NT2/D1 (cell line): ENCODE results near the gene AKT3.
A peak's percentile ranks its signal among the peaks of the same experiment; 100 is the strongest.
"Not testable (repeated sequence)": the region's sequence is repeated elsewhere in the genome, so short reads cannot be mapped to it uniquely, and the experiment has no call there.

Experiments used
- DNase-seq: peaks from one replicate; pipeline ENCODE4 v3.0.0-alpha.2; 2011; ENCODE audit warnings: low read depth, low spot score
- H3K27me3 ChIP-seq: 2 replicates; pipeline ENCODE4 v1.6.0; 2011; ENCODE audit warnings: mild to moderate bottlenecking; ENCODE audit not compliant: insufficient read length, insufficient read depth
- H3K36me3 ChIP-seq: 2 replicates; pipeline ENCODE4 v1.6.1; 2011; ENCODE audit warnings: mild to moderate bottlenecking, low read length, mixed read lengths; ENCODE audit not compliant: insufficient read depth, insufficient read length
- H3K4me1 ChIP-seq: 2 replicates; pipeline ENCODE4 v1.5.1; 2011; ENCODE audit not compliant: insufficient read depth, insufficient read length
- H3K4me3 ChIP-seq: 2 replicates; pipeline ENCODE4 v1.5.1; 2011; ENCODE audit warnings: low read depth; ENCODE audit not compliant: insufficient read length
- H3K9ac ChIP-seq: 2 replicates; pipeline ENCODE4 v1.6.0; 2011; ENCODE audit warnings: low read depth; ENCODE audit not compliant: insufficient read length
- H3K9me3 ChIP-seq: 2 replicates; pipeline ENCODE4 v1.5.1; 2011; ENCODE audit warnings: mild to moderate bottlenecking, low read length; ENCODE audit not compliant: insufficient read depth
- SUZ12 ChIP-seq: IDR thresholded peaks from 2 replicates; pipeline ENCODE4 v1.6.1; 2011; ENCODE audit not compliant: insufficient read length, insufficient read depth; ENCODE audit errors: extremely low read depth
- YY1 ChIP-seq: IDR thresholded peaks from 2 replicates; pipeline ENCODE4 v1.6.1; 2011; ENCODE audit not compliant: insufficient read length, insufficient read depth
- ZNF274 ChIP-seq: IDR thresholded peaks from 2 replicates; pipeline ENCODE4 v1.6.1; 2011; ENCODE audit warnings: mild to moderate bottlenecking, low read depth, low read length

AKT3 gene

DNA sequence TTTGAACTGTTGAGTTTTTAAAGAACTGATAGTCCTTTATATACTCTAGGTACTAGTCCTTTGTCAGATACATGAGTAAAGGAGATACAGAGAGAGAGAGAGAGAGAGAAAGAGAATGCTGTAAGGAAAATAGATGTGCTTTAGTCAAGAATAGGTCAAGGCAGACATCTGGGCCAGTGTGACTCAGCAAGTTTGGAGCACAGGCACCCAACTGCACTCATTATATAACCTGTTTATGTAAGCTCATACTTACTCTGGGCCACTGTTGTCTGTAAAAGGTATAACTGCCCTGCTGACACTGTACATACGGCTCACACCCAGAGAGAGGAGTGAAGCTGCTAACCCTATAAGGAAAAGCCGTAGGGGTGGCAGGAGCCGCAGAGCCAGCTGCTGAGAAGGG is 32.2 kb upstream of the AKT3 start:
- DNase-seq, result no peak
- H3K36me3 ChIP-seq, result no peaks in the 10 kb centered on the region

DNA sequence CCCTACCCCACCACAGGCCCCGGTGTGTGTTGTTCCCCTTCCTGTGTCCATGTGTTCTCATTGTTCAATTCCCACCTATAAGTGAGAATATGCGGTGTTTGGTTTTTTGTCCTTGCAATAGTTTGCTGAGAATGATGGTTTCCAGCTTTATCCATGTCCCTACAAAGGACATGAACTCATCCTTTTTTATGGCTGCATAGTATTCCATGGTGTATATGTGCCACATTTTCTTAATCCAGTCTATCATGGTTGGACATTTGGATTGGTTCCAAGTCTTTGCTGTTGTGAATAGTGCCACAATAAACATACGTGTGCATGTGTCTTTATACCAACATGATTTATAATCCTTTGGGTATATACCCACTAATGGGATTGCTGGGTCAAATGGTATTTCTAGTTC is 27.0 kb upstream of the AKT3 start:
- H3K9ac ChIP-seq, H3K36me3 ChIP-seq, H3K4me1 ChIP-seq, H3K4me3 ChIP-seq, H3K27me3 ChIP-seq, H3K9me3 ChIP-seq, DNase-seq: not testable (repeated sequence)

More for the DNA sequence above, 32.2 kb upstream of the AKT3 start:
- Histone ChIP-seq H3K9ac (no peak overlapping the region), H3K4me3 (no peak overlapping the region), H3K27me3 (no peaks in the 10 kb centered on the region), H3K9me3 (no peaks in the 10 kb centered on the region), H3K4me1 (no peaks in the 10 kb centered on the region)
- TF ChIP-seq ZNF274 (no peak), SUZ12 (no peak), YY1 (no peak)

DNA sequence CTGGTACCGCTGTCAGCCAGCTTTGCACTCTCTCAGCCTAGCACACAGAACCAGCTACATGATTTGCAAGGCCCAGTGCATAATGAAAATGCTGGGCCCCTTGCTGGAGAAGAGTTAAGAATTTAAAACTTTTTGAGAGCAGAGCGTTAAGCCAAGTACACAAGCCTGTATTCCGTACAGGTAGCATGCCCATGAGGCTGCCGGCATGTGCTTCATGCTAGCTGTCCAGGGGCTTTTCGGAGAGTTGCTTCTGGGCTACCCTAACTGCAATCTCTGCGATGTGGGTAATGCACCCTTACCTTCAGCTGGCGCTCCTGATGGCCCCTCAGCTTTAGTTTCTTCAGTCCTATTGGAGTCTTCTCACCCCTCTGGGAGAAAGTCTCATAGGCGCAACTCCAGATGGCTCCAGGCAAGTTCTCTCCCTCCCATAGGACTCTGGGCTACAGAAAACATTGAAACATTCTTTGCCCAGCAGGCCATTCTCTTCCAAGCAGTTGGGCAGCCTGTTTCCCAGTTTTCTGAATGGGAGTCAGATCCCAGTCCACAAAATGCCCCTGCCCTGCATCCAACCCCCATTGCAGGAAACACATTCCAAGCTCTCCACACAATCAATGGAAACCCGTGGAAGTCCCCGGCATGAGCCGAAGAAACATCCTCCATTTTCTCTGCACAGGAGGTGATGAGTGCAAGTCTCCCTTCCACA is 5.7 kb upstream of the AKT3 start:
- no peak overlapping the region for H3K9ac ChIP-seq

DNA sequence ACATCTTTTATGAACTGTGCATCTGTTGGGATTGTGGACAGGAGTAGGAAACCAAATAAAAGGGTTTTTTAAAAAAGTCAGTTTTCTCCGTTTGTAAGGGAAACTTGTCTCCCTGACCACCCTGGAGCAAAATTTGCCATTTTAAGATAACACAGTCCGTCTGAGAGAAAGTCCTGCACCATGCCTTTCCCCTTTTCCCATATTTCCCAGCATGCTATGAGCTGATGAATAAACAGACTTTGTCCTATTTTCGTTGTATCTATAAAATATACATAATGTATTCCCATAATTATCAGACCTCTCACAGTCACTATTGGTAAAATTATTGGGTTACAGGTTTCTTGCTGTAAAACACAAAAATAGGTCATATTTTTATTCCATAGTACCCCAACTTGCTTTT is 1.7 kb upstream of the AKT3 start:
- Histone ChIP-seq H3K9me3 (no peaks in the 10 kb centered on the region), H3K36me3 (no peaks in the 10 kb centered on the region), H3K4me3 (peak overlapping the region; percentile 64), H3K4me1 (no peaks in the 10 kb centered on the region), H3K9ac (no peak overlapping the region), H3K27me3 (no peaks in the 10 kb centered on the region)
- no peak for DNase-seq
- no peak for TF ChIP-seq YY1
- TF ChIP-seq ZNF274, result no peak
- no peak for TF ChIP-seq SUZ12

More for the DNA sequence above, 5.7 kb upstream of the AKT3 start:
- Histone ChIP-seq H3K36me3 (no peaks in the 10 kb centered on the region), H3K27me3 (no peaks in the 10 kb centered on the region), H3K4me1 (no peaks in the 10 kb centered on the region), H3K9me3 (no peaks in the 10 kb centered on the region), H3K4me3 (no peak overlapping the region)
- no peak for TF ChIP-seq ZNF274
- TF ChIP-seq YY1, result peak; percentile 37
- DNase-seq, result peak; percentile 57

DNA sequence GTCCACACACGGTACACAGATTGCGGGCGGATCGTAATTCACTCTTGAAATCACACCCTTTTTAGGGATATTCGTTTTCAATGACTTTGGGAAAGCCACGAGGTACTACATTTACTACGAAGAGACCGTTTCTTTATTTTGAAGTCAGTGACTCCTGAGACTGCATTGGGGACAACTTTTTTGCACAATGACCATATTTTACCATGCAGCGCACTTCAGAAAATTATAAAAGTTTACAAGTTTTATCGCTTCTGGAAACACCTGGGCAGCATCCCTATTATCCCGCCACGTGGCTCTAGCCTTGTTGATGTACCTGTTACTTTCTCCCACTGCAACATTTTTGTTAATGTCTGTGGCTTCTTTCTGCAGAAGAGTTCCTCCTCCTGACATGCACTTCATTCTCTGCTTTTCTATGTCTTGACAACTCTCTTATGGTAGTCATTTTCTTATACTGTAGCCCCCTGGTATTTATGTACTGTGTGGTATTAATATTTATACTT is 1.3 kb upstream of the AKT3 start:
- Histone ChIP-seq H3K27me3 (no peaks in the 10 kb centered on the region), H3K9ac (peak overlapping the region; percentile 91), H3K9me3 (no peaks in the 10 kb centered on the region), H3K36me3 (no peaks in the 10 kb centered on the region), H3K4me1 (no peaks in the 10 kb centered on the region), H3K4me3 (peak overlapping the region; percentile 64)
- peak; percentile 11 for DNase-seq
- TF ChIP-seq YY1 (no peak), ZNF274 (no peak), SUZ12 (no peak)

DNA sequence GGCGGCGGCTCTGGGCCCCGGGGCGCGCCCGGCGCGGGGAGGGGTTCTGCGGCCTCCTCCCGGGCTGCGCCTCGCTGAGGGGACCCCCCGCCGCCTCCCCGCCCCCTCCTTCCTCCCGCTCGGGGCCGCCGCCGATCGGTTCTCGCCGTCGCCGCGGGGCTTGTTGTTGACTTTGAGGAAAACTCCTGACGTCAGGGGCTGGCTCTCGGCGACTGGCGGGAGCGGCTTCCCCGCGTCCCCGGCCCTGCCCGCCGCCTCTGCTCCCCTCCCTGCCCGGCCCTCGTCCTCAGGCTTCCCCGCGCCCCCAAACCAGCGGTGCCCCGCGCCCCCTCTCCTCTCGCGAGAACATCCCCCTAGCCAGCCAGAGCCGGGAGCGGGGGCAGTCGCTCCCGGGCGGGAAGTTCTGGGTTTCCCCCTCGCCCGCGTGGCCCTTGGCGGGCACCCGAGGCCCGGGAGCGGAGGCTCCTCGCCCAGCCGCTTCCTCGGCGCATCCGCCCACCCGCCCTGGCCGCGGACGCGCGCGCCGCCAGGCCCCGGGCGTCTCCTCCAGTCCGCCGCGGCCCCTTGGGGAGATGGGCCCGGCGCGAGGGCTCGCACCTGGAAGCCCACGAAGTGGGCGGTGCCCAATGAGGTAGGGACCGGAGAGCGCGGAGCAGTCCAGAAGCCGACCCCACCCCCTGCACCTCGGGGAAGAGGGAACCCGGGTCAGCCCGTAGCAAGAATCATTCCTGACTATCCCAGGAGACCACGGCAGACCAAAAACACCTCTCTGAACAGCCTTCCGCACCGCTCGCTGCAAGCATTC is 611 bp upstream of the AKT3 start:
- peak; percentile 88 for DNase-seq
- H3K27me3 ChIP-seq, result no peaks in the 10 kb centered on the region

DNA sequence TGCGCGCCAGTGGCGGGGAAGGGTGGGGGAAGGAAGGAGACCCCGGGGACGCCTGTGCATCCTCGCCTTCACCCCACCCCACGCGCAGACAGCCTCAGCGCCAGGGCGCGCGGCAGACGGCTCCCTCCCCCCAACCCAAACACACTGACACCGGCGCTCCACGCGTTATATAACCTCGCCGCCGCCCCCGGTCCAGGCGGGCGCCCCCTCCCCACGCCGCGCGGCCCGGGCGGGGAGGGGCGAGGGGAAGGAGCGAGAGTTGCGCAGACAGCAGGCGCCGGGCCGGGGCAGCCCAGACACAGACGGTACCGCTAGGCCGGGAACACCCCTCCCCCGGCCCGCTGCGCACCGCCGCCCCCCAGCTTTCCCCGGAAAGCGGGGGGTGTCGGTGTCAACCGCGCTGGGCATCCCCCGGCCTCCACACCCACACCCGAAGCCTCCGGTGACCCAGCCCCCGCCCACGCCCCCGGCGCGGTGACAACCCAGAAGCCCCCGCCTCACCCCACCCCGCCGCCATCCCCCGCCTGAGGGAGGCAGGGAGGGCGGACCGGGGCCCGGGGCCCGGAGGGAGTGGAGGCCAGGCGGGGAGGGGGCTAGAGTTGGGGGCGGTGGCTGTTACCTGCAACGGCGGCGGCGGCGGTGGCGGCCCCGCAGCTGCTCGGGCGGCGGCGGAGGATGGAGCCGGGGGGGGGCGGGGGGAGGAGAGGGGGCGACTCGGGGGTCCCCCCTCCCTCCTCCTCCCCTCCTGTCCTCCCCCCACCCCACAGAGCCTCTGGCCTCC is 432 bp downstream of the AKT3 start:
- Histone ChIP-seq H3K9me3 (no peaks in the 10 kb centered on the region), H3K4me3 (peak overlapping the region; percentile 58), H3K9ac (peak overlapping the region; percentile 62), H3K4me1 (no peaks in the 10 kb centered on the region), H3K27me3 (no peaks in the 10 kb centered on the region), H3K36me3 (no peaks in the 10 kb centered on the region)
- TF ChIP-seq YY1 (no peak), ZNF274 (no peak), SUZ12 (no peak)
- peak; percentile 35 for DNase-seq

More for the DNA sequence above, 611 bp upstream of the AKT3 start:
- TF ChIP-seq YY1 (no peak), ZNF274 (no peak), SUZ12 (no peak)
- Histone ChIP-seq H3K4me1 (no peaks in the 10 kb centered on the region), H3K9me3 (no peaks in the 10 kb centered on the region), H3K36me3 (no peaks in the 10 kb centered on the region), H3K4me3 (peak overlapping the region; percentile 64), H3K9ac (peak overlapping the region; percentile 91)
